Measurements from ENCODE around the gene RSPRY1. TPM values are rescaled to one million over a fixed set of nuclear protein-coding genes. Genes with fewer than 3 reads are reported as not detected.

Gene RSPRY1
- total and polyA plus RNA-seq, 2 of the 8 experiments (the other 6 are each of a cell fraction or from before 2014, with no cell fraction given), result 11.5 to 32.5 TPM

DNA sequence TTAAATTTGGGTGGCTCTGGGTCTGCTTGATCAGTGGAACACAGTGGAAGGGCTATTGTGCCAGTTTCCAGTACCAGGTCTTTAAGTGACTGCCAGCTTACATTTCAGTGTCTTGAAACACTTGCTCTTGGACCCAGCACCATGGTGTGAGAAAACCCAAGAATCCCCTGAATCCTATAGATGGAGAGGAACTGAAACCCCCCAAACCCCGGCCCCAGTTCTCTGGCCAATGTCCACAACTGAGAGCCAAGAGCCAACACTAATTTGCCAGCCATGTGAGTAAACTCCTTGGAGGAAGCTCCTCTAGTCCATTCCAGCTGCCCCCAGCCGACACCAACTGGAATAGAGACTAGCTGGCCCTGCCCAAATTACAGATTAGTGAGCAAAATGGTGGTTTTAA is 56.5 kb downstream of the RSPRY1 start:
- H2BK20ac ChIP-seq (ENCODE audit: low read length), result no peak overlapping the region
- no peak overlapping the region for H4K8ac ChIP-seq (ENCODE audit: extremely low read depth, insufficient read depth, low read length)
- H4K91ac ChIP-seq (replicated peaks; ENCODE audit: insufficient read length, low read length), result no peak overlapping the region
- no peak overlapping the region for H3K14ac ChIP-seq (ENCODE audit: insufficient read length)
- no peak overlapping the region for H3K9ac ChIP-seq (replicated peaks in 1 of 4; ENCODE audit: extremely low read depth in 1 of 4, low read depth in 3 of 4, low read length in 3 of 4)
- no peaks in the 10 kb centered on the region for H3K79me2 ChIP-seq (ENCODE audit: control insufficient read depth in 1 of 2, insufficient read depth in 2 of 2, low read length in 2 of 2)
- ChIA-PET CTCF (ENCODE audit: partially characterized antibody) (interaction anchor here (0.8 to 2.5 kb wide), 3 partner anchors 55 to 174 kb away, joined by 3 to 7 read pairs (median 4); partner anchors contain the start of gene CPNE2), POLR2A (ENCODE audit: partially characterized antibody) (interaction anchor here (1.8 kb wide), 1 partner anchor 13 kb away, joined by 6 read pairs; no protein-coding TSS in a partner anchor)
- no peak overlapping the region for H3K23ac ChIP-seq (ENCODE audit: insufficient read length)
- H4K20me1 ChIP-seq (replicated peaks in 1 of 2; ENCODE audit: control insufficient read depth in 1 of 2, insufficient read depth in 2 of 2, low read length in 2 of 2), result no peaks in the 10 kb centered on the region
- no peak overlapping the region for H2BK12ac ChIP-seq (ENCODE audit: low read depth, low read length)
- H3K4me2 ChIP-seq (ENCODE audit: insufficient read depth in 1 of 2, low read depth in 2 of 2, low read length in 2 of 2), result no peak overlapping the region
- no peaks in the 10 kb centered on the region for H3K79me1 ChIP-seq (ENCODE audit: low read depth, low read length)
- H3K27me3 ChIP-seq (replicated peaks in 1 of 4; ENCODE audit: control insufficient read depth in 3 of 4, extremely low read depth in 1 of 4, insufficient read depth in 3 of 4, low read length in 3 of 4), result no peaks in the 10 kb centered on the region
- H3K23me2 ChIP-seq (ENCODE audit: low read depth, low read length), result peaks cover 3% of the 10 kb centered on the region
- no peak overlapping the region for H2AFZ ChIP-seq (ENCODE audit: low read length)
- no peak for FAIRE-seq
- no peak overlapping the region for H3K4me3 ChIP-seq (ENCODE audit: extremely low read depth in 1 of 4, insufficient read depth in 2 of 4, low read depth in 3 of 4, low read length in 4 of 4)
- no peak overlapping the region for H3K4ac ChIP-seq (replicated peaks; ENCODE audit: insufficient read length, low read depth, low read length)
- no peak overlapping the region for H2BK120ac ChIP-seq (replicated peaks; ENCODE audit: low read depth, low read length)
- 86% methylated on average over 2 of the region's 2 CpGs; no CpG with 5 or more reads in 1 of the 2 experiments for WGBS, 2 experiments (ENCODE audit: extremely low coverage in 1 of 2, insufficient coverage in 1 of 2, insufficient read length in 1 of 2, insufficient replicate concordance in 2 of 2, low coverage in 1 of 2, low lambda C conversion rate in 2 of 2, missing lambda C conversion rate in 1 of 2)
- no peak overlapping the region for H2BK15ac ChIP-seq (ENCODE audit: low read length)
- no peaks in the 10 kb centered on the region for H3K9me3 ChIP-seq (ENCODE audit: insufficient read depth in 2 of 2, low read depth in 1 of 2, low read length in 1 of 2)
- H4K5ac ChIP-seq (ENCODE audit: insufficient read length, low read depth, low read length), result no peak overlapping the region
- H3K4me1 ChIP-seq (replicated peaks in 1 of 4; ENCODE audit: control insufficient read depth in 3 of 4, insufficient read depth in 4 of 4, low read length in 3 of 4), result no peaks in the 10 kb centered on the region; a peak in 1 of 7 replicates
- H2AK5ac ChIP-seq (ENCODE audit: low read depth, low read length), result no peak overlapping the region
- peaks cover 0 to 10% (median 1%) of the 10 kb centered on the region in 4 experiments; a peak in 4 of 8 replicates for H3K36me3 ChIP-seq (ENCODE audit: control insufficient read depth in 2 of 4, insufficient read depth in 4 of 4, low read length in 3 of 4)
- no peak overlapping the region for H2BK5ac ChIP-seq (ENCODE audit: low read depth, low read length)
- TF ChIP-seq, protein P1, sequence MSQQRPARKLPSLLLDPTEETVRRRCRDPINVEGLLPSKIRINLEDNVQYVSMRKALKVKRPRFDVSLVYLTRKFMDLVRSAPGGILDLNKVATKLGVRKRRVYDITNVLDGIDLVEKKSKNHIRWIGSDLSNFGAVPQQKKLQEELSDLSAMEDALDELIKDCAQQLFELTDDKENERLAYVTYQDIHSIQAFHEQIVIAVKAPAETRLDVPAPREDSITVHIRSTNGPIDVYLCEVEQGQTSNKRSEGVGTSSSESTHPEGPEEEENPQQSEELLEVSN (IDR thresholded peaks at IDR 0.05), result no peak
- TF ChIP-seq MAFK (IDR thresholded peaks at IDR 0.05; ENCODE audit: low read depth, low read length), result no peak
- no peak for TF ChIP-seq HDAC2 (IDR thresholded peaks at IDR 0.05; ENCODE audit: borderline replicate concordance in 1 of 2, low read depth in 2 of 2, low read length in 2 of 2)
- TF ChIP-seq SAP30 (IDR thresholded peaks at IDR 0.05; ENCODE audit: insufficient read depth, insufficient replicate concordance, low read length), result no peak
- no peak for TF ChIP-seq GTF2F1 (IDR thresholded peaks at IDR 0.05; ENCODE audit: borderline replicate concordance, low read depth, low read length)
- TF ChIP-seq POU5F1 (IDR thresholded peaks at IDR 0.05; ENCODE audit: low read depth, low read length), result no peak
- TF ChIP-seq TCF12 (IDR thresholded peaks at IDR 0.05; ENCODE audit: low read depth, low read length), result no peak
- TF ChIP-seq YY1 (IDR thresholded peaks at IDR 0.05; ENCODE audit: low read depth, low read length), result no peak
- TF ChIP-seq ZNF274 (IDR thresholded peaks at IDR 0.05; ENCODE audit: borderline replicate concordance, extremely low read depth, low read length), result no peak
- no peak for TF ChIP-seq RFX5 (IDR thresholded peaks at IDR 0.05; ENCODE audit: borderline replicate concordance, low read depth, low read length)
- no peak overlapping the region for H3K56ac ChIP-seq (replicated peaks; ENCODE audit: insufficient read length, low read depth, low read length)
- no peak for DNase-seq (ENCODE audit: low read depth in 1 of 2, low spot score in 2 of 2)
- no peak overlapping the region for H3K27ac ChIP-seq (ENCODE audit: low read depth, low read length)
- H3K18ac ChIP-seq (ENCODE audit: extremely low read depth, low read length), result no peak overlapping the region

Measured in H1 (cell line).